Panc1 (cell line): ENCODE data around the gene TAOK1.

Experiments
- POLR2AphosphoS5 ChIP-seq: IDR thresholded peaks from 2 replicates; pipeline ENCODE4 v1.6.1; 2012; ENCODE audit warnings: mild to moderate bottlenecking, low read depth, low read length, moderate library complexity
- REST ChIP-seq, 2 experiments: IDR thresholded peaks; 2 replicates each; pipeline ENCODE4 v1.6.1; 2011 to 2012; ENCODE audit warnings: low read depth in 2 of 2, control low read depth in 1 of 2, low read length in 1 of 2, mild to moderate bottlenecking in 1 of 2, moderate library complexity in 1 of 2; ENCODE audit not compliant: insufficient read depth in 1 of 2
- TF ChIP-seq, protein P1 (sequence below): fragments of 450-650 bp; IDR thresholded peaks from 2 replicates; pipeline ENCODE4 v1.5.1; 2017; ENCODE audit warnings: mild to moderate bottlenecking

- TF ChIP-seq, protein P1, sequence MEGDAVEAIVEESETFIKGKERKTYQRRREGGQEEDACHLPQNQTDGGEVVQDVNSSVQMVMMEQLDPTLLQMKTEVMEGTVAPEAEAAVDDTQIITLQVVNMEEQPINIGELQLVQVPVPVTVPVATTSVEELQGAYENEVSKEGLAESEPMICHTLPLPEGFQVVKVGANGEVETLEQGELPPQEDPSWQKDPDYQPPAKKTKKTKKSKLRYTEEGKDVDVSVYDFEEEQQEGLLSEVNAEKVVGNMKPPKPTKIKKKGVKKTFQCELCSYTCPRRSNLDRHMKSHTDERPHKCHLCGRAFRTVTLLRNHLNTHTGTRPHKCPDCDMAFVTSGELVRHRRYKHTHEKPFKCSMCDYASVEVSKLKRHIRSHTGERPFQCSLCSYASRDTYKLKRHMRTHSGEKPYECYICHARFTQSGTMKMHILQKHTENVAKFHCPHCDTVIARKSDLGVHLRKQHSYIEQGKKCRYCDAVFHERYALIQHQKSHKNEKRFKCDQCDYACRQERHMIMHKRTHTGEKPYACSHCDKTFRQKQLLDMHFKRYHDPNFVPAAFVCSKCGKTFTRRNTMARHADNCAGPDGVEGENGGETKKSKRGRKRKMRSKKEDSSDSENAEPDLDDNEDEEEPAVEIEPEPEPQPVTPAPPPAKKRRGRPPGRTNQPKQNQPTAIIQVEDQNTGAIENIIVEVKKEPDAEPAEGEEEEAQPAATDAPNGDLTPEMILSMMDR = no peak
- no peak for TF ChIP-seq POLR2AphosphoS5
- TF ChIP-seq REST (IDR thresholded peaks at IDR 0.05; ENCODE audit: insufficient read depth in 1 of 2, low read depth in 2 of 2, low read length in 1 of 2) = no peak
Measured at GRCh38 chr17:29388937-29389336, 1.2 kb upstream of the TAOK1 start.
